HEK293 (cell line): ENCODE data around the gene SMARCD1.

Experiments used
- HOXD13 ChIP-seq: sonication (generic); formaldehyde crosslinking; IDR thresholded peaks from 2 replicates; pipeline ENCODE4 v1.8.0; 2022; ENCODE audit warnings: missing genetic modification reagents, borderline replicate concordance
- KLF7 ChIP-seq: fragments of 450-650 bp; formaldehyde crosslinking; IDR thresholded peaks from 2 replicates; pipeline ENCODE4 v1.5.1; 2016; ENCODE audit warnings: missing biosample characterization, missing genetic modification characterization, borderline replicate concordance
- MYNN ChIP-seq: fragments of 450-650 bp; formaldehyde crosslinking; IDR thresholded peaks from 2 replicates; pipeline ENCODE4 v1.5.1; 2016; ENCODE audit warnings: missing biosample characterization, missing genetic modification characterization, borderline replicate concordance
- OVOL3 ChIP-seq: fragments of 450-650 bp; formaldehyde crosslinking; IDR thresholded peaks from 2 replicates; pipeline ENCODE4 v1.5.1; 2016; ENCODE audit warnings: missing biosample characterization, missing genetic modification characterization
- PRDM2 ChIP-seq: fragments of 450-650 bp; formaldehyde crosslinking; IDR thresholded peaks from 2 replicates; pipeline ENCODE4 v1.5.1; 2016; ENCODE audit warnings: missing biosample characterization, missing genetic modification characterization, borderline replicate concordance
- PRDM6 ChIP-seq: fragments of 450-650 bp; formaldehyde crosslinking; IDR thresholded peaks from 2 replicates; pipeline ENCODE4 v1.5.1; 2017; ENCODE audit warnings: missing biosample characterization, missing genetic modification characterization
- SP2 ChIP-seq: fragments of 450-650 bp; formaldehyde crosslinking; IDR thresholded peaks from 2 replicates; pipeline ENCODE4 v1.5.1; 2016; ENCODE audit warnings: missing biosample characterization, missing genetic modification characterization
- TSHZ1 ChIP-seq: fragments of 450-650 bp; formaldehyde crosslinking; IDR thresholded peaks from 2 replicates; pipeline ENCODE4 v1.5.1; 2016; ENCODE audit warnings: missing biosample characterization, missing genetic modification characterization, borderline replicate concordance
- ZBTB49 ChIP-seq: fragments of 450-650 bp; formaldehyde crosslinking; IDR thresholded peaks from 2 replicates; pipeline ENCODE4 v1.5.1; 2016; ENCODE audit warnings: missing biosample characterization, missing genetic modification characterization, low read depth
- ZBTB7A ChIP-seq: fragments of 450-650 bp; formaldehyde crosslinking; IDR thresholded peaks from 2 replicates; pipeline ENCODE4 v1.5.1; 2016; ENCODE audit warnings: low read depth, missing biosample characterization, missing genetic modification characterization
- ZBTB8A ChIP-seq: fragments of 450-650 bp; formaldehyde crosslinking; IDR thresholded peaks from 2 replicates; pipeline ENCODE4 v1.5.1; 2016; ENCODE audit warnings: missing biosample characterization, missing genetic modification characterization
- ZEB2 ChIP-seq: fragments of 450-650 bp; formaldehyde crosslinking; IDR thresholded peaks from 2 replicates; pipeline ENCODE4 v1.5.1; 2016; ENCODE audit warnings: missing biosample characterization, missing genetic modification characterization
- ZNF121 ChIP-seq: fragments of 450-650 bp; formaldehyde crosslinking; IDR thresholded peaks from 2 replicates; pipeline ENCODE4 v1.5.1; 2016; ENCODE audit warnings: missing biosample characterization, missing genetic modification characterization
- ZNF132 ChIP-seq: fragments of 450-650 bp; formaldehyde crosslinking; IDR thresholded peaks from 2 replicates; pipeline ENCODE4 v1.5.1; 2017; ENCODE audit warnings: missing biosample characterization, missing genetic modification characterization, borderline replicate concordance
- ZNF24 ChIP-seq: fragments of 450-650 bp; formaldehyde crosslinking; IDR thresholded peaks from 2 replicates; pipeline ENCODE4 v1.5.1; 2016; ENCODE audit warnings: missing biosample characterization, missing genetic modification characterization
- ZNF350 ChIP-seq: fragments of 450-650 bp; formaldehyde crosslinking; IDR thresholded peaks from 2 replicates; pipeline ENCODE4 v1.5.0; 2017; ENCODE audit warnings: missing biosample characterization, mild to moderate bottlenecking, missing genetic modification characterization
- ZNF423 ChIP-seq: fragments of 450-650 bp; formaldehyde crosslinking; IDR thresholded peaks from 2 replicates; pipeline ENCODE4 v1.5.1; 2016; ENCODE audit warnings: missing biosample characterization, missing genetic modification characterization
- ZNF560 ChIP-seq: fragments of 450-650 bp; formaldehyde crosslinking; IDR thresholded peaks from 2 replicates; pipeline ENCODE4 v1.5.1; 2017; ENCODE audit warnings: missing biosample characterization, missing genetic modification characterization, borderline replicate concordance
- ZNF580 ChIP-seq: fragments of 450-650 bp; formaldehyde crosslinking; IDR thresholded peaks from 2 replicates; pipeline ENCODE4 v1.5.1; 2016; ENCODE audit warnings: missing biosample characterization, missing genetic modification characterization
- ZNF626 ChIP-seq: fragments of 450-650 bp; sonication (Bioruptor Pico); formaldehyde crosslinking; IDR thresholded peaks from 2 replicates; pipeline ENCODE4 v1.5.1; 2018; ENCODE audit warnings: missing biosample characterization, missing genetic modification characterization, inconsistent platforms
- ZNF704 ChIP-seq: fragments of 450-650 bp; formaldehyde crosslinking; IDR thresholded peaks from 2 replicates; pipeline ENCODE4 v1.5.1; 2016; ENCODE audit warnings: missing biosample characterization, missing genetic modification characterization
- ZNF707 ChIP-seq: fragments of 450-650 bp; formaldehyde crosslinking; IDR thresholded peaks from 2 replicates; pipeline ENCODE4 v1.5.1; 2016; ENCODE audit warnings: missing biosample characterization, missing genetic modification characterization
- ZNF76 ChIP-seq: fragments of 450-650 bp; formaldehyde crosslinking; IDR thresholded peaks from 2 replicates; pipeline ENCODE4; 2016; ENCODE audit warnings: low read depth, missing biosample characterization, missing genetic modification characterization, borderline replicate concordance
- ZNF837 ChIP-seq: fragments of 450-650 bp; formaldehyde crosslinking; IDR thresholded peaks from 2 replicates; pipeline ENCODE4 v1.5.1; 2016; ENCODE audit warnings: missing biosample characterization, missing genetic modification characterization

Gene SMARCD1

GRCh38 chr12:50084775-50085614, at the start of gene SMARCD1 (continued):
- TF ChIP-seq ZNF707 (tag by site-specific recombination) (no peak), ZNF837 (tag by site-specific recombination) (no peak), OVOL3 (tag by site-specific recombination) (no peak), KLF7 (tag by site-specific recombination) (peak; percentile 56; the same call in 1 of the 2 replicates), ZNF132 (tag by site-specific recombination) (no peak), ZNF121 (tag by site-specific recombination) (no peak), ZEB2 (tag by site-specific recombination) (peak; percentile 84), ZNF76 (tag by site-specific recombination) (peak; percentile 53; the same call in 1 of the 2 replicates), PRDM6 (no peak), PRDM2 (tag by site-specific recombination) (no peak), ZBTB8A (tag by site-specific recombination) (peak; percentile 44), SP2 (tag by site-specific recombination) (peak; percentile 75), ZNF626 (tag by site-specific recombination) (no peak), ZNF423 (tag by site-specific recombination) (no peak), ZBTB49 (tag by site-specific recombination) (no peak), ZNF350 (no peak), ZBTB7A (tag by site-specific recombination) (no peak), ZNF24 (tag by site-specific recombination) (no peak), TSHZ1 (no peak), ZNF560 (tag by site-specific recombination) (no peak), ZNF704 (tag by site-specific recombination) (peak; percentile 81), ZNF580 (tag by site-specific recombination) (no peak), MYNN (tag by site-specific recombination) (no peak), HOXD13 (CRISPR knock-in tag) (no peak)
